HG03039 (cell line): ENCODE data around the gene VPS11.

Experiments
- ATAC-seq: cut with Tn5 transposase; IDR thresholded peaks from one replicate; pipeline ENCODE4 v1.9.1; 2021; ENCODE audit warnings: mild to moderate bottlenecking, moderate library complexity; ENCODE audit not compliant: unreplicated experiment

VPS11 gene

GRCh38 chr11:119078675-119079420 lies 11.2 kb downstream of the VPS11 start:
- ATAC-seq, result no peak

GRCh38 chr11:119081682-119082260 lies 14.2 kb downstream of the VPS11 start:
- no peak for ATAC-seq

GRCh38 chr11:119084663-119085436 lies 17.2 kb downstream of the VPS11 start, which contains the start of gene HMBS:
Gene HMBS (plus strand): TSS chr11:119084881. CDS start chr11:119085034, 153 bp downstream.
- ATAC-seq, result peak; percentile 79

- no peak for ATAC-seq
Measured at GRCh38 chr11:119085437-119085847, 17.8 kb downstream of the VPS11 start.

GRCh38 chr11:119087123-119087522 lies 19.5 kb downstream of the VPS11 start:
- no peak for ATAC-seq

GRCh38 chr11:119087747-119088241 lies 20.2 kb downstream of the VPS11 start:
- no peak for ATAC-seq

GRCh38 chr11:119088406-119088805 lies 20.8 kb downstream of the VPS11 start:
- ATAC-seq, result no peak

- no peak for ATAC-seq
Measured at GRCh38 chr11:119089319-119089718, 21.7 kb downstream of the VPS11 start.

GRCh38 chr11:119091178-119091577 lies 23.6 kb downstream of the VPS11 start:
- ATAC-seq, result no peak

- ATAC-seq, result no peak
Measured at GRCh38 chr11:119091966-119092879, 24.6 kb downstream of the VPS11 start.

- no peak for ATAC-seq
Measured at GRCh38 chr11:119092880-119093842, 25.5 kb downstream of the VPS11 start.

GRCh38 chr11:119093942-119094815 lies 26.6 kb downstream of the VPS11 start:
- peak; percentile 6 for ATAC-seq

GRCh38 chr11:119094816-119095065 lies 27.1 kb downstream of the VPS11 start:
- peak; percentile 23 for ATAC-seq

GRCh38 chr11:119095066-119095880 lies 27.7 kb downstream of the VPS11 start:
- ATAC-seq, result peak; percentile 69

GRCh38 chr11:119099711-119100110 lies 32.1 kb downstream of the VPS11 start:
- no peak for ATAC-seq

- no peak for ATAC-seq
Measured at GRCh38 chr11:119100246-119100970, 32.8 kb downstream of the VPS11 start.
